ENCODE measurements around the gene SYNRG.
"Not testable (repeated sequence)": the region's sequence is repeated elsewhere in the genome, so short reads cannot be mapped to it uniquely, and the experiment has no call there.

SYNRG gene

GRCh38 chr17:37609170-37610040, at the start of gene SYNRG:
SYNRG (minus strand) TSS chr17:37609418; CDS start chr17:37609355, 63 bp downstream.
- DNase-seq = peak; percentile 98

DNA sequence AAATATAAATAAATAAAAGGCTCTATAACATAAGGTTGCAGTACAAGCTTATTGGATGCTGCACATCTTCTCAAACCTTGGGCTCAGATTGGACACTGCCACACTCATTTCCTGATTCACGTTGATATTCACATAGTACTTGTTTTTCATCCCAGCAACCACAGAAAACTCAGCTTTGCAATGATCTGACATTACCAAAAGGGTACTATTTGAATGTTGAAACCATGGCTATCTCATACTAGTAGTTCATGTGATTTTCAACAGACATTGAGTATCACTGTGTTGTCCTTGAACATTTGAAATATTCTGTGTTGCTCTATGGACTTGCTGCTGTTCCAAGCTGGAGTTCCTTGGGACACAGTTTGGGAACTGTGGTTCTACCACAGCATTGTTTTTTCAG, 48.0 kb upstream of the SYNRG start:
- DNase-seq = no peak

DNA sequence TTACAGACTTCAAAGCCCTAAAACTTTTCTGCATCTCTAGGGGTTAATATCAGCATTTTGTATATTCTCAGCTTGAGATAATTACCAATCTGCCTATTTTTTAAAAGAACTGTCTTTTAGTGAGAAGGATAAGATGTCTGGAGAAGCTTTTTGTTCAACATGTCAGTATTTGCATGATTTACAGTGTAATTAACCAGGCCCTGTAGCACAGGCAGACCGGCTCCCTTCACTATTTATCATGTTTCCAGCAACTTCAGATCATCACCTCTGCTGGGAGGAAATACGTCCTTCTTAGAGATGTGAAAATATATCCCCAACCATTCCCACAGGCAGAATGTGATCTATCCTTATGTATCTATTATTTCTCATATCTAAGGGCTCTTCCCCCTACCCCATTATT, 42.6 kb upstream of the SYNRG start:
- no peak for DNase-seq

GRCh38 chr17:37650419-37651003, 41.3 kb upstream of the SYNRG start:
- DNase-seq = peak; percentile 47

GRCh38 chr17:37648555-37648954, 39.3 kb upstream of the SYNRG start:
- DNase-seq = no peak

DNA sequence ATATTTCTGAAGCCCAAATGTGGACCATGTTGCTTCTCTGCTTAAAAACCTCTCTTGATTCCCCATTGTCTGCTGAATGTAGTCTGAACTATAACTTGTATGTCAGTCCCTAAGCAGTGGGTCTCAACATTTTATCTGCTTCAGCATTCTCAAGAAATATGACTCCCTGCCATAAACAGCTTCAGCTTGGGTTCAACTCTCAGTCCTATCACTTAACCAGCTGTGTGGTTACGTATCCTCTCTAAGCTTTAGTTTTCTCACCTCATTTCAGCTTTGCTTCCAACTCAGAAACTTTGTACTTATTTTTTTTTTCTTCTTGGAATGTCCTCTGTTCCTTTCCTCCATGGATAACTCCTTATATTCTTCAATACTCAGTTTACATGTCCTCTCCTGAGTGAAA, 38.6 kb upstream of the SYNRG start:
- no peak for DNase-seq

DNA sequence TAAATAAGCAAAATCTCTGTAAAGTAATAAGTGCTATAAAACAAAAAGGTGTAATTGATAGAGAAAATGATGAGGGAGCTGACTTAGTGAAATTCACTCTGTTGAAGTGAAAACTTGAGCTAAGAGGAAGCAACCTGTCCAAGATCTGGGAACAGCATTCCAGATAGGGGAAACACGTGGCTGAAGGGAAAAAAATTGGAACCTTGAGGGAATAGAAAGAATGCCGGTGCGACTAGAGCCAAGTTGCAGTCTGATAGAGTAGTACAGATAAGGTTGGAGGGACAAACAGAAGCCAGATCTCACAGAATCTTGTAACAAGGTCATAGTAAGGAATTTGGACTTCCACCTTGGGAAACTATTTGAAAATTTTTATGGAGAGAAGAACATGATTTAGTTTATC, 34.7 kb upstream of the SYNRG start:
- DNase-seq = peak; percentile 1

GRCh38 chr17:37643118-37643766, 34.0 kb upstream of the SYNRG start, which contains the start of gene DDX52:
DDX52 (minus strand) TSS chr17:37643446; CDS start chr17:37643420, 26 bp downstream.
- peak; percentile 91 for DNase-seq

- peak; percentile 25 for DNase-seq
Measured at GRCh38 chr17:37642681-37643080, 33.5 kb upstream of the SYNRG start.

DNA sequence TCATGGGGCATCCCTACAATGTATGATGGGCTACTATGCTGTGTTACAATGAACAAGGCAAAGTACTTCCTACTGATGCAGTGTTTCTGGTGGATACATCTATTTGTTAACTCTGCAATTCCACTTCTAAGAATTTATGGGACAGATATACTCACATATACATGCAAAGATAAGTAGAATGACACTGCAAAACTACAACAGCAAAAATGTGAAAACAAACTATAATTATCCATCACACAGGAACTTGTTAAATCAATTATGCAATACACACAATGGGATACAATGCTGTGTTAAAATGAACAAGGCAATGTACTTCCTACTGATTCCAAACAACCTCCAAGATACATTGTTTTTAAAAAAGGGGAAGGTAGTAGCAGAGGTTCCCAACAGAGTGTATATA, 30.8 kb upstream of the SYNRG start:
- no peak for DNase-seq

DNA sequence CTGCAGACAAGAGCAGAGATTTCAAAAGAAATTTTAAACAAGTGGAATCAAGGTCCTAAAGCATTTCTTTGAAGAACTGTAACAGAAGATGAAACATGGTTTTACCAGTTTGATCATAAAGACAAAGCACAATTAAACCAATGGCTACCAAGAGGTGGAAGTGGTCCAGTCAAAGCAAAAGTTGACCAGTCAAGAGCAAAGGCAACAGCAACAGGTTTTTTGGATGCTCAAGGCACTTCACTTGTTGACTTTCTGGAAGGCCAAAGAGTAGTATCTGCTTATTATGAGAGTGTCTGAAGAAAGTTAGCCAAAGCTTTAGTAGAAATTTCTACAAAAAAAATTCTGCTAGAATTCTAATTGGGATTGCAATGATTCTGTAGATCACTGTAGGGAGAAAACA, 28.7 kb upstream of the SYNRG start:
- DNase-seq = no peak

DNA sequence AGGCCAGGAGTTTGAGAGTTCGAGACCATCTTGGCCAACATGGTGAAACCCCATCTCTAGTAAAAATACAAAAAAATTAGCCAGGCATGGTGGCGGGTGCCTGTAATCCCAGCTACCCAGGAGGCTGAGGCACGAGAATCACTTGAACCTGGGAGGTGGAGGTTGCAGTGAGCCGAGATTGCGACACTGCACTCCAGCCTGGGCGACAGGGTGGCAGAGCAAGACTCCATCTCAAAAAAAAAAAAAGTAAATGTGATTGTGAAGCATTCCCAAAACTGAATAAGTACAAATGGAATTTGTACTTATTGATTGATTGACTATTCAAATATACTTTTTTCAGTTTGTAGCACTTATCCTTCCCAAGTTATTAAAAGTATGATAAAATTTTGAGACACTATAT, 7.2 kb upstream of the SYNRG start:
- DNase-seq = not testable (repeated sequence)

- no peak for DNase-seq
Measured at GRCh38 chr17:37614823-37615222, 5.6 kb upstream of the SYNRG start.

- no peak for DNase-seq
Measured at GRCh38 chr17:37614391-37614790, 5.2 kb upstream of the SYNRG start.

DNA sequence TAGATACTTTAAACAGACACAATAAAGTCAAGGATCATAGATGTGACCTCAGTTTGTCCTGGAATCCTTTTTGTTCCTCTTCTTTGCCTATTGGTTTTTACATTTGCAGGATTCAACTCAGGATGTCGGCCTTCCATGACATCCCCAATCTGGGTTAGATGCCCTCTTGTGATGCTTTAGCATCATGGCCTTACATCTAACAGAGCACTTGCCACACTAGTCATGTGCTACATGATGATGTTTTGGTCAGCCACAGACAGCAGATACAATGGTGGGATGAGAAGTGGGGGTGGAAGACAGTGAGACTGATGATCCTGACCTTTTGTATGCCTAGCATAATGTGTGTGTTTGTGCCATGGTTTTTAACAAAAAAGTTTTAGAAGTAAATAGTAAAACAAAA, 1.8 kb upstream of the SYNRG start:
- no peak for DNase-seq

- DNase-seq = not testable (repeated sequence)
Measured at GRCh38 chr17:37610041-37610420, 813 bp upstream of the SYNRG start.

DNA sequence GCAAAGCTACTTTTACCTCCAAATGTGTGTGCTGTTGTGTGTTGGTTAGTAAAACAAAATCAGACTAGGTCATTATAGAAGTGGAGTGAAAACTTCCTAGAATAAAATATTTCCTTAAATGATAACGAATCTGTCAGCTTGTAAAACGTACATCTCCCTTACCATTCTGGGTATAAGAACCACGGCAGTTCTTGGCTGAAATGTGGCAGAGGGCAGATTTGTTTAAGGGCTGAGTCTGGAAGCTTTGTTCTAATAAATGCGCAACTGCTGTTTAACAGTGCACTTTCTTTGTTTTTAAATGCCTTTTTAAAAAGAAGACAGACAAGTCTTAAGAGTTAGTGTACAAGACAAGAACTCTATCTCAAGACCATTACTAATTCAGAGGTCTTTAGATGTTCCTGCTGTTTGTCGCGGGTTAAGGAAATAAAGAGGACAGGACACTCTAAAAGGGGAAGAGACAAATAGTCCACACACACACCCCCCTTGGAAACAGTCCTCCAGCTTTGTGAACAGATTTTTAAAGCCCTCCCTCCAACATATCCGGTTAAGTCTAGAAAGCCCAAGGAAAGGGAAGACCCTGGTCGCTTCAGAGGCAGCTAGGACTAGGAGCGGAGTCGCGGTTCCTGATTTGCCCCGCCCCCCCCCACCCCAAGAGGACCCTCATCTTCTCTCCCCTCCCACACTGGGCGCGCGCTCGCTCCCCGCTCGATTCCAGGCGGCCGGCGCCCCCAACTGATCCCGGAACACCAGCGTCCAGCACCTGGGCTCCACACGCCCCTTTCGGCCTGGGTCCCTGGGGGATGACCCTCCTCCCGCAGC, 658 bp downstream of the SYNRG start:
- DNase-seq = peak; percentile 79

GRCh38 chr17:37607637-37608331, 1.4 kb downstream of the SYNRG start:
- DNase-seq = no peak

DNA sequence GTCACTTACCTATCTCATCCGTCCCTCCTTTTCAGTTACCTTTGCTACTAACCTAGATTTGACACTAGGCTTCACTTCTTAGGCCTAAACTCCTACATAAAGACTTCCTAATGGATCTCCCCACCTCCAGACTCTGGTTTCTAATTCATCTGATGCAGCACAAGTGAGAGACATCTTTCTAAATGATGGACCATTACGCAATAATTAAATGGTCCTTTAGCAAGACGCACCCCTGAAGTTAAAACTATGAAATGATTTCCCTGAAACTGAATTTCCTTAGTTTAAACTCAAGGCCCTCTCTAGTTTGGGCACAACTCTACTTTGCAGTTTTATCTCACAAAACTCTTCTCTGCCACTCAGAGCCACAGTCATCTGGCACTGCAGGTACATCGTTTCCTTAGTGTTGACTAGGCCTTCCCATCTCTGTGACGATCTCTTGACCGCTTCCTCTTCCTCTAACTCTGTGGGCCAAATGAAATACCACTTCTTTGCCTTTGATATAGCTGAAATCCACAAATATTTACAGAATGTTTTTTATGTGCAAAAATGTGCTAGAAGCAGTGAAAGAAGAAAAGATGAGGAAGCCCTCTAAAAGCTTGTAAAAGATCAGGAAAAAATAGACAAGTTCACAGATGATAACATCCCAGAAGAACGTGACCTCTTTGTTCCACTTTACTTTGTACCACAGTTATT, 3.3 kb downstream of the SYNRG start:
- DNase-seq = no peak

GRCh38 chr17:37605081-37605480, 4.1 kb downstream of the SYNRG start:
- DNase-seq = no peak

- DNase-seq = no peak
Measured at GRCh38 chr17:37604556-37604955, 4.7 kb downstream of the SYNRG start.

DNA sequence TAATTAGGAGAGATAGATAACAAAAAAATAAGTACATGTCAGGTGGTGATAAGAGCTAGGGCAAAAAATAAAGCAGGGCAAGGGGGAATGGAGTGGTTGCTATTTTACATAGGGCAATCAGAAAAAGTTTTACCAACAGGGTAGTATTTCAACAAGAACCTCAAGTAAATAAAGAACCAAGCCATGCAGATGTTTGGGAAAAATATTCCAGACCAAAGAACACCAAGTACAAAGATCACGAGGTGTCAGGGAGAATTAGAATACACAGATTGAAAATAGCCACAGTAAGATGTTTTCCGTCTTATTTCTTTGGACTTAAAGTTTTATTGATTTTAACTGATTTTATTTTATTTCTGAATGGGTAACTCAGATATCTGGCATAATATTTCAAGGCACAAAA, 11.1 kb downstream of the SYNRG start:
- no peak for DNase-seq
